Activated CD8-positive, alpha-beta memory T cell treated with anti-CD3 and anti-CD28 coated beads for 36 hours (primary cell): Measurements from ENCODE around the gene ZNF622. TPM values are rescaled to one million over a fixed set of nuclear protein-coding genes. Genes with fewer than 3 reads are reported as not detected.

ENCODE experiments used
- CTCF ChIA-PET: fragments of 350-600 bp; sonication (Branson Sonifier 250); formaldehyde crosslinking; loops from one replicate; lab custom pipeline; 2021; ENCODE audit warnings: antibody characterized with exemption; lab: Charles Lee
- POLR2A ChIA-PET: fragments of 350-600 bp; sonication (Branson Sonifier 250); formaldehyde crosslinking; loops from one replicate; lab custom pipeline; 2021; ENCODE audit warnings: antibody characterized with exemption; lab: Charles Lee
- total RNA-seq, 2 experiments: library from RNA; stranded (reverse); gene quantifications; one replicate each; pipeline ENCODE4 v1.2.3, GENCODE V29; 2021

Gene ZNF622, protein sequence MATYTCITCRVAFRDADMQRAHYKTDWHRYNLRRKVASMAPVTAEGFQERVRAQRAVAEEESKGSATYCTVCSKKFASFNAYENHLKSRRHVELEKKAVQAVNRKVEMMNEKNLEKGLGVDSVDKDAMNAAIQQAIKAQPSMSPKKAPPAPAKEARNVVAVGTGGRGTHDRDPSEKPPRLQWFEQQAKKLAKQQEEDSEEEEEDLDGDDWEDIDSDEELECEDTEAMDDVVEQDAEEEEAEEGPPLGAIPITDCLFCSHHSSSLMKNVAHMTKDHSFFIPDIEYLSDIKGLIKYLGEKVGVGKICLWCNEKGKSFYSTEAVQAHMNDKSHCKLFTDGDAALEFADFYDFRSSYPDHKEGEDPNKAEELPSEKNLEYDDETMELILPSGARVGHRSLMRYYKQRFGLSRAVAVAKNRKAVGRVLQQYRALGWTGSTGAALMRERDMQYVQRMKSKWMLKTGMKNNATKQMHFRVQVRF
- total RNA-seq: 10 to 100 TPM; 42.1 to 45.0 TPM

DNA sequence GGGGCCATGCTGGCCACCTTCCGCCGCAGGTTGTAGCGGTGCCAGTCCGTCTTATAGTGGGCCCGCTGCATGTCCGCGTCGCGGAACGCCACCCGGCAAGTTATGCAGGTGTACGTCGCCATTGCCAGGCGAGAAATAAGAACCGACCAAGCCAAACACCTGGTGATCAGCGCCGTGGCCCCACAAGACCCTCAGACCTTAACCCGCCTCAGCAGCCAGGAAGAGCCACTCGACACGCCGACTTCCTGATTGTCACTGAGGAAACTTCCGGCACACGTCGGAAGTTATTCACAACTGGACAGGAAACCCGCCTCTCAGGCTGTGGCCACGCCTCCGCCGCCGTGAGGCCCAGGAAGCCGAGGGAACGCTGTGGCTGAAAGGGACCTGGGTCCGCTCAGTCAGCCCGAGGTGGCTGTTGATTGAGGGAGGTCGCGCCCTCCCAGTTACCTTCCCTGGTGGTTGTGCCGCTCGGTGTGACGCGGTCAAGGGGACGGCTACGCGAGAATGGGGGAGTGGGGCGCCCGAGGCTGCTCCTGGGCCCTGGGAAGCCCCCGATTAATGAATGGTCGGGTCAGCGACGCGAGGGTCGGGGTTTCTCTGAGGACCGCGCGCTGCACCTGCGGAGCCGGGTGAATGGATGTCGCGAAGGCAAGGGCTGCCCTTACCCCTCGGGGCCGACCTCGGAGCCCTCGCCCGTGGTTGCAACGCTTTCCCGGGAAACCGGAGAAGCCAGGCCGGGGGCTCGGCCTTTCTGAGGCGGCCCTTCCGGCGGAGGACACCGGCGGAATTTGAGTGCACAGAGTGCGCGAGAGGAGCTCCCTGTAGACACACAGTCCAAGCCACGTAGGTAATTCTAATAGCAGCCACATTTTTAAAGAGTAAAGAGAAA is at the start of gene ZNF622:
TSS of gene ZNF622 (minus strand) at position 257 of the 889 bp plus-strand sequence. CDS start at position 122, 135 bp downstream.
- ChIA-PET CTCF (interaction anchor here (0.7 kb wide), 1 partner anchor 16 kb away, joined by 3 read pairs; no protein-coding TSS in a partner anchor), POLR2A (no interaction called here)

DNA sequence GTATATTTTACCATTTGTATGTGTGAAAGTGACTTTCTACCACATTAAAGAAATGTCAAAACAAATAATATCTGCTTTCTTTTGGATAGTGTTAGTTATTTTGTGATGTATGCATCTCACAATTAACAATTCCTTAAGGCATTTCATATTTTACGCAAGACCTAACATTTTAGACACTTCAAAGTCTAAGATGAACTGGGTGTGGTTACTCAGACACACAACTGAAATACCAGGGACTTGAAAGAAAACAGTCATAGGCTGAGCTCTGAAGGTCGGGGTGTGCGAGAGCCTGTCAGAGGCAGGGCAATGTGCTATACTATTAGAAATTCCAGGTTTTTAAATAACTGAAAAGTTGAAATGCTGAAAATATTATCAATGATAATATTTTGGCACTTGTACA is 44.5 kb upstream of the ZNF622 start:
- POLR2A ChIA-PET: no interaction called here

DNA sequence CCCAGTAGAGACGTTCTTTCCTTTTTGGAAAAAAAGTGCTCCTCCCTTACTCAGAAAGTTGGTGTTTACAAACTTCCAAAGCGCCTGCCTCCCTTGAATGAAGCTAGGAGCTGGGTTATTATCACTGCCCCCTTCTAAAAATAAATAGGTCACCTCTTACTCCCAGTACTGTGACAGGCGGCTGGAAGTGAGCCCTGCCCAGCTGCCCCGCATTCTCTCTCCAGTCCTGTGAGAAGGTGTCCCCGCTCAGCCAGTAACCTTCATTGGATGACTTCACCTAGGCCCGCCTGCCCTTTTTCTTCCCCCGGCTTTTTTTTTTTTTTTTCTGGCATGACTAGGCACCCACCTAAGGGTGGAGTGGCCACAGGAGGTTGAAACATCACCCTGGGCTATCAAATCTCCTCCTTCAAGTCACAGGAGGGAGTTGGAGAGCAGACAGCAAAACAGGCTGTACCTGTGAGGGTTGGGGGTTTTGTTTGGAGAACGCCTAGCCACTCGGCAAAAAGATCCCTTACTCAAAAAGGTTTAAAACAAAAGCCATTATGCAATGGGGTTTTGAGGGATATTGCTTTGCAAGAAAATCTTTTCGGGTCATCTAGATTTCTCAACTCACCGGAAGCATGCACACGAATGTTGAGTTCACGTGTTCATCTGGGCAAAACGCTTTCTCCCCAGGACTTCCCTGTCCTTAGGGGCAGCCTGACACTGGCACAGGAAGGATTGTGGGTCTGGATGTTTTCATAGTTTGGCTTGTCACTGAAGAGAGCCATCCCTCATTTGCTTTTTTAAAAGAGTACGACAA is 43.3 kb upstream of the ZNF622 start:
- ChIA-PET CTCF (no interaction called here), POLR2A (no interaction called here)

More for the DNA sequence above, 44.5 kb upstream of the ZNF622 start:
- CTCF ChIA-PET: no interaction called here

DNA sequence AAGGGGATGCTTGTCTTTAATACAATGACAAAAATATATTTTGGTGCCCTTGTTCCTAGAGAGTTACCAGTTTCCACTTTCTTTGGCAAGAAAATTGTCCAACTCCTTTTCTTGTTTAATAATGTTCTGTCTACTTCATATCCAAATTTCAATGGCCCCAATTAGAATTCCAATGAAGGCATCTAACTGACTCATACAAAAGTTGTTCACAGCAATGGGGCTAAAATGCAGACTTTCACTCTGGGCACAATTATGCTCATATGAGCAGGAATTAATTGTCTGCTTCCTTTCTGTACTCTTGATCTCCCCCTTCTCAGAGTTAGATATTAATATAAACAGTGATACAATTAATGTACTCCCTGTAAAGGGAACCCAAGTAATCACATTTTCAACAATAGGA is 42.1 kb upstream of the ZNF622 start:
- CTCF ChIA-PET: no interaction called here
- POLR2A ChIA-PET: no interaction called here

DNA sequence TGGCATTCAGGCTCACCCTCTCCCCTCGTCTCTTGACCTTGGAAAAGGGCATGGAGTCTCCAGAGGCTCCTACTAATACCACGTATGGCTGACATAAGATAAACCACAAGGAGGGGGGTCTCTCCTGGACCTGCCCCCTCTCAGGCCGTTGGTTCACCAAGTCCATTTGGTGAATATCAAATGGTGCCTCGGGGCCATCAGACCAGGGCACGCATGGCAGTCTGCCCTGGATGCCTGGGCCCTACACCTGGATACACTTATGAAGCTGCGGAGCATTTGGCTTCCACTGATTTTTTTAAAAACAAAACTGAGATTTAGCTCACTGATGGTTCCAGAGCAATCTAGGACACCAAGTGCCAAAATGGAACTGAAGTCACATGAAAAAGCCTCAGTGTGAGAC is 40.3 kb upstream of the ZNF622 start:
- CTCF ChIA-PET: no interaction called here
- POLR2A ChIA-PET: no interaction called here

DNA sequence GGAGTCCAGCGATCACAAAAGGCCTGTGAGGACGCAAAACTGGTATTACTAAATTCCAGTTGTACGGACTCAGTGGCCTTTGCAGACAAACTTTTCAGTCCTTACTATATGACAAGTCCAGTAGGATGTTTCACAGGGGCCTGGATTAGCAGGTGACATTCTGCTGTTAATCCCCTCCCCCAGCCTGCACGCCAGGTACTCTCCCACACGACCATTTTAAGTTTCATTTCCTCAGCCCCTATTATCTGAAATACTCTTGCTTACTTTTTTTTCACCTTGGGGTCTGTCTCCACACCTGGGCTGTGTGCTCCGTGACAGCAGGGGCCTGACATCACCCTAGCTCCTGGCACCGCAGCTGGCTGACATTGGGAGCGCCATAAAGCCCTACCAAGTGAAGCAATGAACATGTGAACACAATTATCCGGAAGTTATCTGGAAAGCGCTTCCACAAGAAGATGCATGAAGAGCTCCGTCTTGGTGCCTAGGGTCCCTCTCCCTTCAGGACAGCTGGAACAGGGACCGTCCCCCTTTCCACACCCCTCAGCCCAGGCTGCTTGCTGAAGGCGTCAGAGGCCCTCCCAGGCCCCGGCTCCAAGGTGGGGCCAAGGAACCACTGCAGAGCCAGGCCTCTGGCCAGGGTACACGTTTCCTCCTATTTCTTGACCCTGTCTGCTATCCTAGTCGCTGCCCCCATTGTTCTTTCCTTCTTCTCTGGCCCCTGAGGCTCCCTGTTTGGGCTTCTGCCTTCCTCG is 39.7 kb upstream of the ZNF622 start:
- POLR2A ChIA-PET: no interaction called here
- CTCF ChIA-PET: no interaction called here

DNA sequence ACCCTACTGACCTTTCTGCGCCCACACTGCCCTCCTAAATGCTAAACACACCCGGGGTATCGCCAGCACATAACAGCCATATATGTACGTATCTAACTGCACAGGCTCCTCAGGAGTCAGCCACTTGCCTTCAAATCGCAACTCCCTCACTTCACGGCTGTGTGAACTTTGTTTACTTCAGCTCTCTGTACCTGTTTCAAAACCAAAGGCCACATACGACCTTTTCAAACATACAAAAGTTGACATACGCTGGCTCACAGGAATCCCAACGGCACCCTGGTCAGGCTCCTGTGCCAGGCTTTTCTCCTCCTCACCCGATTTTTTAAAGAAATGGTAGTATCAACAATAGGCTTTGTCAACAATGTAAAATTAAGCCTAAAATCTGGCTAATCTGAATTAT is 39.0 kb upstream of the ZNF622 start:
- CTCF ChIA-PET: no interaction called here
- POLR2A ChIA-PET: no interaction called here

DNA sequence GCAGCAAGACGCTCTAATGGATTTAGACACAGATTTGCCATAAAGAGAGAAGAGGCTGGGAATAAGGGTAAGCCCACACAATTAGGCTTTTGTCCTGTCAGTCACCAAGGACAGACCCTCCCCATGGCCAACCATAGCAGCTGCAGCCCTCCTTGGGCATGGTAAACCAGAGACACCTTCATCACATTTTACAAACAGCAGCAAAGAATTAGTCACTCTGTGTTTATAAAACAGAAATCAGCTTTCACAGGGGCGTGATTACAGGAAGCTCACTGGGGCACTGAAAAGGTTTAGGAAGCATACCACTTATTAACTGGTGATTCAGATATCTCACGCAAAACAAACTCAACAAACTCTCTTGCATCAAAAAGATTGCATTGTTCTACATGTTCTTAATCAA is 37.3 kb upstream of the ZNF622 start:
- ChIA-PET POLR2A (no interaction called here), CTCF (interaction anchor here (0.7 kb wide), 1 partner anchor 26 kb away, joined by 3 read pairs; no protein-coding TSS in a partner anchor)

DNA sequence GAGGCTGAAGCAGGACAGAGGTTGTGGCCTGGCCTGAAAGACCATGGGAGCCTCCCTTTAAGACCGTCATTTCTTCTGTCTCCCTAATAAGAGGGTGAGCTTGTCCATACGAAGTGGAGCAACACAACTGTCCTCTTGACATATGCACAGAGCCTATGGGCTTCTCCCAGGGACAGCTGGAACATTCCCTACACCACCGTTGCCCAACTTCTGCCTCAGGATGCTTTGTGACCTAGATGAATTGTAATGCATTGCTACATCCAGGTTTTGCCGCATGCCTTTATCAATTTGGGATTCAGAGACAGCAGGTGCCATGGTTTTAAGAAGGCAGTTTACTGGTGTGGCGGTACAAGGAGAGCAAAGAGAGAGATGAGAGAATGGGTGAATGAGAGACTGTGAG is 34.4 kb upstream of the ZNF622 start:
- ChIA-PET POLR2A (no interaction called here), CTCF (no interaction called here)

DNA sequence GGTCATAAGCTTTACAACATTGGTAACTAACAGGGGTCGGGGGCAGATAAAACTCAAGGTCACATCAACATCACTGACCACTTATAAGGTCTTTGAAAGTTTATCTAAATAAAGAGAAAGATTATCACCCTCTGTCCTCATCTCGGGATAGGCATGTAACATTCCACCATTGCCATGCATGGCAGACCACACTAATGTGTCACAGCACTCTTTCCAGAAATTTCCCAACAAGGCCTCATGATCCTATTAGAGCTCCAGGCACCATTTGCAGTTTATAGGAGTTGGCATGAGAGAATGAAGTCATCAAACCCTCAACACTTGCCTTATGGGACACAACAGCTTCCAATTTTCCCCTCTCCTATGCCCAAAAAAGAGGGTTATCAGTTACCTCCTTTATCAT is 31.9 kb upstream of the ZNF622 start:
- POLR2A ChIA-PET: no interaction called here
- CTCF ChIA-PET: interaction anchor here (1.2 kb wide), 1 partner anchor 24 kb away, joined by 4 read pairs; no protein-coding TSS in a partner anchor

DNA sequence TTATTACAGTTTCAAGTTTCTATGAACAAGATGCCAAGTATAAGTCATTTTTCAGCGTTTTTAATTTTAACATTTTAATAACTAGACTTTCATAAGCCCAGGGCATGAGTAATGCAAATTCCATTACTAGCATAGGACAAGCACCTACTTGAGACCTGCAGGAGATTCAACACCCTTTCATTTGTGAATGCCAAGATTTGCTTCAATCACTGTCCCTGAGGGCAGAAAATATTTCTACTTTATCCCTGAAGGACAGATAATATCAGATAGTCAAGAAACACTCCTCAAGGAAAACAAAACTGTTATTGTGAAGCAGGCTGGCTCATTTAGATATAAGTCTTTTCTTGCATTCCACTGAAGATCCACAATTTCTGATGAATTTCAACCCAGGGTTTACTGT is 27.7 kb upstream of the ZNF622 start:
- CTCF ChIA-PET: no interaction called here
- POLR2A ChIA-PET: no interaction called here

DNA sequence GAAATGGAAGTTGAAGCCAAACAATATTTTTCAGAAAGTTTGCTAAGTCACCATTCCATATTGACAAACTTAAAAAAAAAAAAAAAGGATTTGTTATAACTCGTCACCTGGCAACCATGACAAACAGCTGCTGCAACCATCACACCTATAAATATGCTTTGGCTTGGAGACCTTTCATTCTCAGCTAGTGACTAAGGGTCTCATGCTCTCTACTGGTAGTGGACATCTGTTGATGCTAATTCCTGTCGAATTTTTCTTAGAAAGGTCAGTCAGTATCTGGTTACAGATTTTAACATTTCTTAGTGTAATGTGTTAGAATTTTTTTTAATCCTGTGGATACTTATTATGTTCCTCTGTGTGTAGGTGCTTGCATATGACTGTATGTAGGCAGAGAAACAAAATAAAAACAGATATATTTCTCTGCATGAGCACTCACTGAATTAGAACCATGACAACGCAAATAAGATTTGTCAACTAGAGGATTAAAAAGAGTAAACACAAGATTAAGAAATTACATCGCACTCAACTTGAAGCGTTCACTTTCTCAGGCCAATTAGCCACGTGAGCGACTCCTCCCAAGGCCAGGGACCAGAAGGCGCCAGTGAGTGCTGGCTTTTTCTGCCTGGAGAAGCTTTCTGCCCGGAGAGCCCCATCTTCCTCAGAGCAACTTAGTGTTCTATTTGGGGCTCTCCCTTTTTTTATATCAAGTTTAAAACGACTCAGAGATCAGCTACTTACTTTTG is 27.0 kb upstream of the ZNF622 start:
- POLR2A ChIA-PET: no interaction called here
- CTCF ChIA-PET: no interaction called here

DNA sequence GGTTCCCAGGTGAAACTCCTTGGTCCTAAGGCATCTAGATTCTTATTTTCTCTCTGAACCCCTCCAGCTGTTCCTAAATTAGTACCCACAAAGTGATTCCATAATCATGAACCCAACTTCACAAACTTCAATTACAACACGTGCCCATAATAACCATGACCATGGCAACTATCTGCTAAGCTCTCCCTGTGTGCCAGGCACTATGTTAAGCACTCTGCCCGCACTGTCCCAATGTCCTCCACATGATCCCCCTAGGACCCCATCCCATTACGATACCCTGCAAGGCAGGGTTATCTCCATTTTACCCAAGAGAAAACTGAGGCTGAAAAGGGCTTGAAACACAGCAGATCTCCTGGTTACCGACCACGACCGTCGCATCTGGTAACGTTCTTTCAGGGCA is 25.3 kb upstream of the ZNF622 start:
- ChIA-PET CTCF (no interaction called here), POLR2A (no interaction called here)

DNA sequence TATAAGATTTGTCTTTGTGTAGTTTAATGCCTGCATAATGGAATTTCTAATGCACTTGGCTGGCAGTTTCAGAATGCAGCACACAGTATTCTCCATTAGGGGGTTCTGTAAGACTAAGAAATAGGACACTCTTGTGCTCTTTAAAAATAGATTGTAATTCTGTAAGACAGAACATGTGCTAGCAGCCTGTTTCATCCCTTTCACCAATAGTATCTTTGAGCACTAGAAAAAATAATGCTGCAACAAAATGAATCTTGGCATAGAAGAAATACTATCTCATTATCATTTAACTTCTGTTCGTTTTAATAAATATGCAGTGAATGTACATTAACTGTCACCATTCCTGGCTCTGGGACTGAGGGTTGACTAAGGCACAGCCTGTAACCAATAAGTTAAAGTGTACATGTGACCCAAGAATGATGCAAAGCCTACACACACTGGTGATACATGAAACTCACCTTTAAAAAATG is 23.8 kb upstream of the ZNF622 start:
- ChIA-PET CTCF (no interaction called here), POLR2A (no interaction called here)

DNA sequence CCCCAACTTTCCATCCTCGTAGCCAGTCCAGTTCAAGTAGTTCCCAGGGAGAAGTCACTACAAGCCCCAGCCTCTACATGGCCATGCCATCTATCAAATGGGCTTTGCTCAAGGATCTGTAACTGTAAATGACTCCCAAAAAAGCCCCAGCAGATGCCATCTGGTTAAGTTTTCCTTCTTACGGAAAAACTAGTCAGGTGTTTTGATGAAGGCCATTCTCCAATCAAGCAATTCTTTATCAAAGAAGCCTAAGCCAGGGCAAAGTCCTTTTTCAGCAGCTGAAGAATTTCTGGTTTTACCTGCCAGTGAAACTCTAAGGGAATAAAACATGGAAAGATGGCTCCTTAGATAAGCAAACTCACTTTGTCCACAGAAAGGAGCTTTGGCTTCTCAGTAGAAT is 21.9 kb upstream of the ZNF622 start:
- ChIA-PET POLR2A (no interaction called here), CTCF (no interaction called here)

DNA sequence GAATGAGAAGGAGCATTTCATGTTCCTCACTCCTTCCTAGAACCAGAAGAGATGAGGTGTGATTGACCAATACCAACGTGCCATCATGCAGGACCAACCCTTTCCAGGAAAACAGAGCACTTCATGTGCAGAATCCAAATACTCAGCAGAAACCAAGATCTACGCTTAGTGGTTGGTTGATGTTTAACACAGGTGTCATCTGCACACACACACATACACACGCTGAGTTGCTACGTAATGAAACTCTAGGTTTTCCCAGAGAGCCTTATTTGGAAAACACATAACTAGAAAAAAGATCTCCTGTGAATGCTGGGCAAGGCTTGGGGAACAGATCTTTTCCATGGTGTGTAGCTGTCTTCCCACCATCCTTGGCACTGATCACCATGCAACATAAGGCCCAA is 21.1 kb upstream of the ZNF622 start:
- ChIA-PET POLR2A (no interaction called here), CTCF (no interaction called here)

DNA sequence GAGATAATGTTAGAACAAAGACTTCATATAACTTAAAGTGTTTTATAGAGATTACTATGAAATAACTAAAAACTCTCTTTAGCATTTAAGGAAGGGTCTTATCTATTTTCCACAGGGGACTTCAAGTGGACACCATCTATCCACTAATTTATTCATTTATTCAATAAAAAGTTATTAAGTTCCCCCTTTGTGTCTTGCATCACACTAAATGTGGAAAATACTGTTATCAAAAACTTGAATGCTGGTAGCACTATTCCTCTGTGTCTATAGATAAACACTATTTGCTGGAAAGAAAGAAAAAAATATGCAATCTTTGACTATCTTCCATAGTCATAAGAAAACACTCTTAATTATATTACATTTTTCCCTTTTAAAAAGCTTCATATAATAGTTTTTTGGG is 20.1 kb upstream of the ZNF622 start:
- POLR2A ChIA-PET: no interaction called here
- CTCF ChIA-PET: no interaction called here

DNA sequence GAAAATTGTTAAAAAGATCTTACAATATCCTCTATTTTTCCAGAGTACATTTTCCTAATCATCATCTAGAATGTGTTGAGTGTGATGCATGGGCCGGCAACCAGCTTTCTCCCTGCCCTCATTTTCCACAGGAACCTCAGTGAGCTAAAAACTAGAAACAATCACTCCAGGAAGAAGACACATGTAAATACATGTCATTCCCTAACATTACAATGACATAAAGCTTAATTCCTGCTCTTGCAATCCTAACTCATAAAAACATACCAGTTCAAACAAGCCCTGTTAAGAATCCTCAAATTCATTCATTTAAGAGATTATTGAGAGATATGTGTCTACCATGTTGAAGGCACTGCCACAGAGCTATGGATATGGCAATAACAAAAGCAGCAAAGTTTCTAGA is 18.5 kb upstream of the ZNF622 start:
- POLR2A ChIA-PET: no interaction called here

More for the DNA sequence above, 18.5 kb upstream of the ZNF622 start:
- CTCF ChIA-PET: interaction anchor here (1.8 kb wide), 1 partner anchor 9 kb away, joined by 4 read pairs; no protein-coding TSS in a partner anchor
